Measurements from ENCODE around the gene NT5C3A. TPM values are rescaled to one million over a fixed set of nuclear protein-coding genes. Genes with fewer than 3 reads are reported as not detected.
"Not testable (repeated sequence)": the region's sequence is repeated elsewhere in the genome, so short reads cannot be mapped to it uniquely, and the experiment has no call there.

The NT5C3A gene
- total and polyA plus RNA-seq, 2 experiments from 2014 or later = 21.2 to 38.0 TPM

DNA sequence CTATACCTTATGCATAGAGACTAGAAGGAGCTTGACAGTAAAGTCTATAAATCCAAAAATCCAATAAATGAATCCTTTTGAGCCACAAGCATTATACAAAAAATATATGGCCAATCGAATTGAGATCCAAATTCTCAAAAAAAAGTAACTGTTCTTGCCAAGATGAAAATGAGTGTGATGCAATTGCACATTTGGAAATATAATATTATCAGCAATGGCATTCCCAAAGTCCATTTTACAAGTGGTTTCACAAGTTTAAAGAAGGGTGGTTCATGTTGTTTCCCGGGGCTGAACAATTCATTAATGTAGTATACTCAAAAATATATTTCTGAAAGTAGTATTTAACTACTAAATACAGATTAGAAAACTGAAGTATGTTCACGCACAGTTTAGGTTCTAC is 39.3 kb upstream of the NT5C3A start:
- TF ChIP-seq CTCF (IDR thresholded peaks at IDR 0.05; ENCODE audit: poor library complexity) (no peak), EZH2phosphoT487 (IDR thresholded peaks at IDR 0.05; ENCODE audit: low read depth, severe bottlenecking, unreplicated experiment) (no peak), EZH2 (IDR thresholded peaks at IDR 0.05; ENCODE audit: borderline replicate concordance) (no peak)
- Histone ChIP-seq H3K4me2 (no peak overlapping the region), H3K9me3 (ENCODE audit: low read depth) (no peaks in the 10 kb centered on the region), H3K4me1 (ENCODE audit: insufficient read depth) (no peaks in the 10 kb centered on the region), H4K20me1 (ENCODE audit: insufficient read depth, poor library complexity, severe bottlenecking) (peaks cover 21% of the 10 kb centered on the region), H2AFZ (no peak overlapping the region), H3K36me3 (replicated peaks; ENCODE audit: insufficient read depth, low read depth) (peaks cover 5% of the 10 kb centered on the region), H3K79me2 (peaks cover 58% of the 10 kb centered on the region), H3K9me2 (replicated peaks; ENCODE audit: insufficient read depth) (no peaks in the 10 kb centered on the region), H3K27ac (no peak overlapping the region), H3K27me3 (no peaks in the 10 kb centered on the region), H3K4me3 (no peak overlapping the region)
- whole genome bisulfite sequencing (ENCODE audit: low lambda C conversion rate, missing lambda C conversion rate) = 97% methylated on average over 3 of the region's 3 CpGs
- DNase-seq (ENCODE audit: low spot score) = no peak

- WGBS (ENCODE audit: low lambda C conversion rate, missing lambda C conversion rate) = 93% methylated on average over 3 of the region's 3 CpGs
- Histone ChIP-seq H3K4me2 (no peak overlapping the region), H3K4me1 (ENCODE audit: insufficient read depth) (no peaks in the 10 kb centered on the region), H4K20me1 (ENCODE audit: insufficient read depth, poor library complexity, severe bottlenecking) (peaks cover 10% of the 10 kb centered on the region), H3K9me3 (ENCODE audit: low read depth) (no peaks in the 10 kb centered on the region), H3K27me3 (no peaks in the 10 kb centered on the region), H3K4me3 (no peak overlapping the region), H3K9me2 (replicated peaks; ENCODE audit: insufficient read depth) (no peaks in the 10 kb centered on the region), H3K27ac (no peak overlapping the region), H2AFZ (no peak overlapping the region), H3K79me2 (peaks cover 47% of the 10 kb centered on the region), H3K36me3 (replicated peaks; ENCODE audit: insufficient read depth, low read depth) (peaks cover 5% of the 10 kb centered on the region)
- no peak for DNase-seq (ENCODE audit: low spot score)
- TF ChIP-seq EZH2phosphoT487 (IDR thresholded peaks at IDR 0.05; ENCODE audit: low read depth, severe bottlenecking, unreplicated experiment) = no peak
- no peak for TF ChIP-seq CTCF (IDR thresholded peaks at IDR 0.05; ENCODE audit: poor library complexity)
- TF ChIP-seq EZH2 (IDR thresholded peaks at IDR 0.05; ENCODE audit: borderline replicate concordance) = no peak
Measured at GRCh38 chr7:33100770-33101169, 38.2 kb upstream of the NT5C3A start.

DNA sequence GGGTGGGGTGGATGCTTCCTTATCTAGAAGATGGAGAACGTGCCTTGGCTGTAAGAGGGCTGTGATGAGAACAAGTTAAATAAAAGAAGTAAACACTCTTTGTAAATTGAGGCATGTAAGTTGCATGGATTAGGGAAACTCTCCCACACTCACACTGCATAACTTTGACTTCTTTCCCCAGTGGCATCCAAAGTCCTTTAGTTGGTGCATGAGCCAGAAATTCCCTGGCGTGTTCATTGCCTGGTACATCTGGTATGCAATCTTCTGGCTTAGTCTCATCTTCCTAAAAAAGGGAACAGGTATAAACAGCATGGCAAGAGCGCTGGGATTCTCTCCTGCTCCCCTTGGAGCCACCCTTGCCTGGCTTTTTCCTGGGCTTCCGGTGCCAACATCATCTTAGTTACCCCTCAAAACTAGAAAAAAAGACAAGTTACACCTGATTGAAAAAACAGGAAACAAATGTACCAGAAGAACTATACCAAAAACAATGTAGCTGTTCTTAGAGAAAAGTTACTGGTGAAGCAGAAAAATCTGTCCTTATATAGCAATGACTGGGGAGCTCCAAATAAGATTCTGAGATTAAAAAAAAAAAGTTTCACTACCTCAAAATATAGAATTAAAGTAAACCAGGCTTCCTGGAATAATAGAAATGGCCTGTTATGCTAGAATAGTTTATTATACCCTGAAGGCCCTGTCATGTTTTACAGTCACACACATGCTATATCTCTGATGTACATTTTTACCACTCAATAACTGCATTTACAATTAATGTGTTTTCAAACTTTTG is 36.8 kb upstream of the NT5C3A start:
- H3K27me3 ChIP-seq = no peaks in the 10 kb centered on the region
- no peaks in the 10 kb centered on the region for H3K9me3 ChIP-seq (ENCODE audit: low read depth)
- H3K79me2 ChIP-seq = peaks cover 33% of the 10 kb centered on the region
- DNase-seq (ENCODE audit: low spot score) = no peak
- peaks cover 5% of the 10 kb centered on the region for H3K36me3 ChIP-seq (replicated peaks; ENCODE audit: insufficient read depth, low read depth)
- 75% methylated on average over 4 of the region's 4 CpGs for WGBS (ENCODE audit: low lambda C conversion rate, missing lambda C conversion rate)
- peaks cover 3% of the 10 kb centered on the region for H4K20me1 ChIP-seq (ENCODE audit: insufficient read depth, poor library complexity, severe bottlenecking)
- H3K27ac ChIP-seq = no peak overlapping the region
- H2AFZ ChIP-seq = no peak overlapping the region
- H3K4me3 ChIP-seq = no peak overlapping the region
- H3K9me2 ChIP-seq (replicated peaks; ENCODE audit: insufficient read depth) = no peaks in the 10 kb centered on the region
- no peaks in the 10 kb centered on the region for H3K4me1 ChIP-seq (ENCODE audit: insufficient read depth)
- no peak overlapping the region for H3K4me2 ChIP-seq
- no peak for TF ChIP-seq CTCF (IDR thresholded peaks at IDR 0.05; ENCODE audit: poor library complexity)
- TF ChIP-seq EZH2 (IDR thresholded peaks at IDR 0.05; ENCODE audit: borderline replicate concordance) = no peak
- TF ChIP-seq EZH2phosphoT487 (IDR thresholded peaks at IDR 0.05; ENCODE audit: low read depth, severe bottlenecking, unreplicated experiment) = no peak

DNA sequence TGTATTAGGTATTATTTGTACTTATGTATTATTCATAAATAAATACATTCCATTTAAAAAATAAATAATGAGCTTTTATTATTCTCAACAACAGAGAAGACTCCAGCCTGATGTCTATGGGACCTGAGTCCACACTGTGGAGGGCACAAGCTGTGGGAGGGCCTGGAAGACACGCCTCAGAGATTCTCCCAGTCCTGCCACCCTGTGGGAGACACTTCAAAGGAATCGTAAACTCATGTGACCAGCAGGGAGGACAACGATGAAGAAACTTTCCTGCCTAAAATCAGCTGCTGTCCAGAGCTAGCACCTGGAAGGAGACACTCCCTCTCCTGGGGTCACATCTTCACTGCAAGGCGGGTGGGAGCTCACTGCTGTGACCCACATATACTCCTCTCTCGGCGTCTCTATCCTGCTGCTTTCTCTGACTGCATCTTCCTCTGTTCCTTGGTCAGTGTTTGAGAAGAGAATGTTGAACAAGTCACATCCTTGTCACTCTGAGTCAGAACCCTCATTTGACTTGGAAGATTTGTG is 32.2 kb upstream of the NT5C3A start:
- H3K79me2 ChIP-seq; H3K9me3 ChIP-seq (ENCODE audit: low read depth); H2AFZ ChIP-seq; DNase-seq (ENCODE audit: low spot score); H4K20me1 ChIP-seq (ENCODE audit: insufficient read depth, poor library complexity, severe bottlenecking); H3K36me3 ChIP-seq (replicated peaks; ENCODE audit: insufficient read depth, low read depth); H3K4me1 ChIP-seq (ENCODE audit: insufficient read depth); H3K27me3 ChIP-seq; H3K4me3 ChIP-seq; H3K9me2 ChIP-seq (replicated peaks; ENCODE audit: insufficient read depth); H3K4me2 ChIP-seq; H3K27ac ChIP-seq: not testable (repeated sequence)
- 86% methylated on average over 5 of the region's 6 CpGs for WGBS (ENCODE audit: low lambda C conversion rate, missing lambda C conversion rate)
